Neutrophil (primary cell): Measurements from ENCODE around the gene PRDM16.

Source experiments
- H3K27ac ChIP-seq: fragments of 200-600 bp; sonication (generic); 2 replicates; pipeline ENCODE4 v1.5.1; 2016; ENCODE audit warnings: mild to moderate bottlenecking, moderate library complexity
- H3K27me3 ChIP-seq: fragments of 200-600 bp; sonication (generic); 2 replicates; pipeline ENCODE4 v1.6.0; 2016; ENCODE audit warnings: mild to moderate bottlenecking
- H3K36me3 ChIP-seq: fragments of 200-600 bp; sonication (generic); 2 replicates; pipeline ENCODE4 v1.5.1; 2017
- H3K4me1 ChIP-seq, 2 experiments: fragments of 200-600 bp in 1 of 2; sonication (generic) in 1 of 2; 1 replicate in 1 of 2; 2 replicates in 1 of 2; pipeline versions ENCODE4 v1.5.1 to v1.6.1; 2013 to 2016; ENCODE audit warnings: low read depth in 1 of 2, low read length in 1 of 2, mild to moderate bottlenecking in 1 of 2, moderate library complexity in 1 of 2; ENCODE audit not compliant: control insufficient read depth in 1 of 2, insufficient read depth in 1 of 2
- H3K4me3 ChIP-seq, 2 experiments: fragments of 200-600 bp in 1 of 2; sonication (generic) in 1 of 2; 1 replicate in 1 of 2; 2 replicates in 1 of 2; pipeline ENCODE4 v1.5.1; 2013 to 2016; ENCODE audit warnings: low read depth in 1 of 2, low read length in 1 of 2, mild to moderate bottlenecking in 1 of 2, moderate library complexity in 1 of 2
- H3K9me3 ChIP-seq: fragments of 200-600 bp; sonication (generic); 2 replicates; pipeline ENCODE4 v1.5.1; 2016
- TF ChIP-seq, protein P1 (sequence below): fragments of 200-600 bp; sonication (generic); IDR thresholded peaks from 2 replicates; pipeline ENCODE4 v1.5.1; 2016; ENCODE audit warnings: antibody characterized with exemption

Gene PRDM16

DNA sequence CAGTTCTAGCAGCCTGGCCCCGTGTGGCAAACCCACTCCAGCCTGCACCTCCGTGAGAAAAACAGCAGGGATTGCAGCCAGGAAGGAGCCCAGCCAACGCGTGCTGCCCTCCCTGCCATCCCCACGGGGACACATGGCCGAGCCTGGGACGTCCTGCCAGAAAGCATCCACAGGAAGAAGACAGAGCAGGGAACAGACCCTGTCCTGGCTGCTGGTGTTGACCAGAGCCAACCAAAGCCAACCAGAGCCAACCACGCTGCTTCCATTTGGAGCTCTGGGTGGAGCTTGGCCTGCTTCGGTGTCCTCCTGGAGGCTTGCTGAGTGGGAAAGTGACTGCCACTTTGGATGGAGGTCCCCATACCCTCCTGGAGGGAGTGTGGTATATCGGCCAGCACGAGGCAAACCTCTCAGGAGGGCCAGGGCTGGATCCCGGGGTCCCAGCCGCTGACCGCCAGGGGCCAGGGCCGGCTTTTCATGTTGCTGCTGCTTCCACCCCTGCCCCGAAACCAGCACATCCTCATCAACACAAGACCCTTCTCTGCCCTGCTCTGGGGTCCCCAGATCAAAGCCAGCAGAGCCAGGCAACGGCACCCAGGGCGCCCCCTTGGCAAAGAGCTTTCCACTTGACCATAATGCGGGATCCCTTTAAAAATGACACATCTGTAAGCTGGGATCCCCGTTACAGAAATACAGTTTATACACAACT lies 304.9 kb downstream of the PRDM16 start:
- Histone ChIP-seq H3K9me3 (no peaks in the 10 kb centered on the region), H3K4me3 (no peak overlapping the region), H3K4me1 (no peaks in the 10 kb centered on the region), H3K27me3 (no peaks in the 10 kb centered on the region), H3K27ac (no peak overlapping the region), H3K36me3 (no peaks in the 10 kb centered on the region)
- TF ChIP-seq, protein P1, sequence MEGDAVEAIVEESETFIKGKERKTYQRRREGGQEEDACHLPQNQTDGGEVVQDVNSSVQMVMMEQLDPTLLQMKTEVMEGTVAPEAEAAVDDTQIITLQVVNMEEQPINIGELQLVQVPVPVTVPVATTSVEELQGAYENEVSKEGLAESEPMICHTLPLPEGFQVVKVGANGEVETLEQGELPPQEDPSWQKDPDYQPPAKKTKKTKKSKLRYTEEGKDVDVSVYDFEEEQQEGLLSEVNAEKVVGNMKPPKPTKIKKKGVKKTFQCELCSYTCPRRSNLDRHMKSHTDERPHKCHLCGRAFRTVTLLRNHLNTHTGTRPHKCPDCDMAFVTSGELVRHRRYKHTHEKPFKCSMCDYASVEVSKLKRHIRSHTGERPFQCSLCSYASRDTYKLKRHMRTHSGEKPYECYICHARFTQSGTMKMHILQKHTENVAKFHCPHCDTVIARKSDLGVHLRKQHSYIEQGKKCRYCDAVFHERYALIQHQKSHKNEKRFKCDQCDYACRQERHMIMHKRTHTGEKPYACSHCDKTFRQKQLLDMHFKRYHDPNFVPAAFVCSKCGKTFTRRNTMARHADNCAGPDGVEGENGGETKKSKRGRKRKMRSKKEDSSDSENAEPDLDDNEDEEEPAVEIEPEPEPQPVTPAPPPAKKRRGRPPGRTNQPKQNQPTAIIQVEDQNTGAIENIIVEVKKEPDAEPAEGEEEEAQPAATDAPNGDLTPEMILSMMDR: no peak

DNA sequence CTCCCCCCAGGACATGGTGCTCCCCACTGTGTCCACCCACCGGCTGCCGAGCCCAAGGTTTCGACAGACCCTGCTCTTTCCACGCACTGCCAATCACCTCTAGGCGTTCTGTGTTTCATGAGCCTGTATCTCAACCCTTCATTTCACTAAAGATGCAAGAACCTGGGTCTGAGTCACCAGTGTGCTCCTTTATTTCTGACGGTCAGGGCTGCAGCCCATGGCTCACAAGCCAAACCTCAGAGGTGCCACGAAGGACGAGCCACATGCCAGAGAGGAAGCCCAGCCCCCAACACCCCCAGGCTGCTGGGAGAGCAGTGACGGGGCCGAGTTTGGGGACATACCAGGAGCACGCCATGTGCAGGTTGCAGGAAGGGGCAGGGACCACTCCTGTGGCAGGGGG lies 306.2 kb downstream of the PRDM16 start:
- no peaks in the 10 kb centered on the region for H3K9me3 ChIP-seq
- TF ChIP-seq, protein P1: no peak
- no peaks in the 10 kb centered on the region for H3K36me3 ChIP-seq
- H3K27me3 ChIP-seq: no peaks in the 10 kb centered on the region
- H3K27ac ChIP-seq: no peak overlapping the region
- no peaks in the 10 kb centered on the region for H3K4me1 ChIP-seq
- H3K4me3 ChIP-seq: no peak overlapping the region

DNA sequence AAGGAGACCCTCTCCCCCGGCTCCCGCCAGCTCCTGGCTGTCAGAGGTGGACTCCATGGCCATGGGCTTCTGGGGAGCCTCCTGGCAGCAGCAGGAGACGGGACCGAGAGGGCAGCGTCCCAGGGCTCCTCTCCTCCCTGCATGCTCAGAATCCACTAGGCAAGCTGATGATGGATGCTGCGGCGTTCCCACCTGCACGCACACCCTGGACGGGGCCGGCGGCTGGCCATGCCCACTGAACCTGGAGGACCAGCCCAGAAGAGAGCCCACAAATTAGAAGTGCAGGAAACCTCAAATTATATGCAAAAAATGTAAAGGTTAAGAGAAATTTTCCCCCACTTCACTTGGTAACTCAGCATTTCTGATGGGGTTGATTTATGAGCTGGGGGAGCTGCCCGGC lies 308.2 kb downstream of the PRDM16 start:
- no peak overlapping the region for H3K4me3 ChIP-seq
- H3K36me3 ChIP-seq: no peaks in the 10 kb centered on the region
- TF ChIP-seq, protein P1: no peak
- H3K27ac ChIP-seq: no peak overlapping the region
- H3K4me1 ChIP-seq: no peaks in the 10 kb centered on the region
- no peaks in the 10 kb centered on the region for H3K27me3 ChIP-seq
- no peaks in the 10 kb centered on the region for H3K9me3 ChIP-seq

DNA sequence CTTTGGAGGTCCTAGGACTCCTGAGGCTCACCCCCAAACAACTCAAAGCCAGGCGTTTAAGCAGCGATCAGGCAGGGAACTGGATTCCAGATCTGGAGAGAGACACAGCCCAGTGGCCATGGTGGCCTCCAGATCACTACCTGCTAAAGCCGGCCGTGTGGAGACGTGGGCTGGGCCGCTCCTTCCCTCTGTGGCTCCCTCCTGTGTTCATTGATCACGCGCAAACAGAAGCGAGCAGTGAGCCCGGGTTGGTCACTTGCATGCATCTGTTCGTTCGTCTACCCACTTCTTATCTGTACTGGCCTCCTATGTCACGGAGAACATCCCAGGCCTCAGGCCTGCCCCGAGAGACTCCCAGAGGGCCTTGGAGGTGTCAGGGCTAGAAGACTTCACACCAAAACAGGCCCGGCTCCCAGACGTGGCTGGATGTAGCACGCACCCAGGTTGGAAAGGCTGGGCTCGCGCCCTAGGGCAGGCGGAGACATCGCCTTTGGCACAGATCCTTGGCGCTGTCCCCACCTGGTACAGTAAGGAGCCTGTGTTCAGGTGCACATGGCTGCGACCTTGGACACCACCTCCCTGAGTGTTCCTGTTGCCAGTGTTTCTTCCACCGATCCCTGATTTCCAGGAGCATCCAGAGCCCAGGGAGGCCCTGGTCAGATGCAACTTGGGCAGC lies 308.7 kb downstream of the PRDM16 start:
- H3K36me3 ChIP-seq: no peaks in the 10 kb centered on the region
- H3K9me3 ChIP-seq: no peaks in the 10 kb centered on the region
- H3K4me1 ChIP-seq: no peaks in the 10 kb centered on the region
- TF ChIP-seq, protein P1: no peak
- H3K27me3 ChIP-seq: no peaks in the 10 kb centered on the region
- H3K27ac ChIP-seq: no peak overlapping the region
- H3K4me3 ChIP-seq: no peak overlapping the region

DNA sequence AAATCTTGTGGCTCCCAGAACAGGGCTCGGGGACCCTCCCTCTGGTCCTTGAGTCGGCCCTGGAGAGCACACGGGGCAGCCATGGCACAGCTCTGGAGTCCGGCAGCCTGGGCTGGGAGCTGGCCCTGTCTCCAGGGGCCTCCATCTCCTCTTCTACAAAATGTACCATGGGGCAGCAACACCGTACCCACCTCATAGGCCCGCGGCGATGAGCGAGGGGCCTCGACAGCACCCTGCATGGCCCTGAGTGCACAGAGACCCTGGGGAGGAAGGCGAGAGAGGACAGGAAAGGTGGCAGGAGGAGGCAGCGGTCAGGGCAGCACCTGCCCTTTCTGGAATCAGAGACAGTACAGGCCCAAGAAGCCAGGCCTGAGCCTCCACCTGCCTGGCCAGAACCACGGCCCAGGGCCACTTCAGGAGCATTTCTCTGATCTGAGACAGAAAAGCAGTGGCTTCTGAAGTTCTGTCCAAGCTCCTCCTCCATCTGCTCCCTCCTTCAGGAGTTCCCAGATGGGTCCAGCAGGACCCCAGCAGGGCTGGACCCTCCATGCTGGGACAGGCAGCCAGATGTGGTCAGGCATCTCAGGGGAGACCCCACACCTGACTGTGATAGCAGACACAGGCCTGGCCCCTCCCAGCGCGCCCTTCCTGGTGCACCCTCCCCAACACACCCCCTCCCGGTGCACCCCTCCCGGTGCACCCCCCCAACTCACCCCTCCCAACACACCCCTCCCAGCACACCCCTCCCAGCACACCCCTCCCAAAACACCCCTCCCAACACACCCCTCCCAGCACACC lies 309.6 kb downstream of the PRDM16 start:
- no peak overlapping the region for H3K27ac ChIP-seq
- no peaks in the 10 kb centered on the region for H3K4me1 ChIP-seq
- H3K4me3 ChIP-seq: no peak overlapping the region
- H3K9me3 ChIP-seq: no peaks in the 10 kb centered on the region
- H3K36me3 ChIP-seq: no peaks in the 10 kb centered on the region
- TF ChIP-seq, protein P1: no peak
- no peaks in the 10 kb centered on the region for H3K27me3 ChIP-seq
